H9 (cell line): Measurements from ENCODE around the gene DNAJB6. TPM values are rescaled to one million over a fixed set of nuclear protein-coding genes. Genes with fewer than 3 reads are reported as not detected.
A peak's percentile ranks its signal among the peaks of the same experiment; 100 is the strongest.

ENCODE experiments used
- DNase-seq: peaks from one replicate; pipeline ENCODE4 v3.0.0-alpha.2; 2017
- H2AFZ ChIP-seq: one replicate; pipeline ENCODE4 v1.6.1; 2013; ENCODE audit warnings: mild to moderate bottlenecking, low read length, control low read depth, moderate library complexity
- H2AK5ac ChIP-seq: 2 replicates; pipeline ENCODE4 v1.6.1; 2013; ENCODE audit warnings: low read length, control low read depth, mixed read lengths; ENCODE audit not compliant: insufficient read length
- H2BK120ac ChIP-seq: one replicate; pipeline ENCODE4 v1.6.1; 2013; ENCODE audit warnings: low read depth, mild to moderate bottlenecking, low read length, control low read depth, inconsistent platforms; ENCODE audit not compliant: poor library complexity, severe bottlenecking
- H2BK12ac ChIP-seq: 2 replicates; pipeline ENCODE4 v1.6.1; 2013; ENCODE audit warnings: low read length, control low read depth, mixed read lengths, low read depth; ENCODE audit not compliant: insufficient read length
- H2BK15ac ChIP-seq: 2 replicates; pipeline ENCODE4 v1.6.1; 2013; ENCODE audit warnings: low read depth, low read length, control low read depth
- H2BK20ac ChIP-seq: one replicate; pipeline ENCODE4 v1.6.1; 2013; ENCODE audit warnings: low read depth, mild to moderate bottlenecking, low read length, control low read depth, inconsistent platforms; ENCODE audit not compliant: poor library complexity, severe bottlenecking
- H2BK5ac ChIP-seq: 2 replicates; pipeline ENCODE4 v1.6.1; 2013; ENCODE audit warnings: low read length, control low read depth, mixed read lengths; ENCODE audit not compliant: insufficient read length
- H3K14ac ChIP-seq: 2 replicates; pipeline ENCODE4 v1.6.1; 2013; ENCODE audit warnings: low read length, control low read depth; ENCODE audit not compliant: insufficient read depth
- H3K18ac ChIP-seq: 2 replicates; pipeline ENCODE4 v1.6.1; 2013; ENCODE audit warnings: low read depth, mild to moderate bottlenecking, mixed read lengths, low read length, control low read depth; ENCODE audit not compliant: insufficient read length
- H3K23ac ChIP-seq: 2 replicates; pipeline ENCODE4 v1.6.1; 2013; ENCODE audit warnings: low read length, control low read depth, mixed read lengths, low read depth; ENCODE audit not compliant: insufficient read length
- H3K23me2 ChIP-seq: 2 replicates; pipeline ENCODE4 v1.6.1; 2013; ENCODE audit warnings: low read depth, mild to moderate bottlenecking, mixed read lengths, low read length, control low read depth; ENCODE audit not compliant: insufficient read length, poor library complexity, severe bottlenecking
- H3K27ac ChIP-seq: 2 replicates; pipeline ENCODE4 v1.5.1; 2013; ENCODE audit warnings: low read length, control low read depth, mixed read lengths, low read depth; ENCODE audit not compliant: insufficient read length
- H3K27me3 ChIP-seq: 2 replicates; pipeline ENCODE4 v1.6.1; 2013; ENCODE audit warnings: low read length, control low read depth, inconsistent platforms; ENCODE audit not compliant: insufficient read depth
- H3K4ac ChIP-seq: 2 replicates; pipeline ENCODE4 v1.6.1; 2013; ENCODE audit warnings: low read depth, mild to moderate bottlenecking, control low read depth, inconsistent platforms, low read length, moderate library complexity
- H3K4me1 ChIP-seq: 2 replicates; pipeline ENCODE4 v1.6.1; 2013; ENCODE audit warnings: low read length, control low read depth, inconsistent platforms; ENCODE audit not compliant: insufficient read depth
- H3K4me2 ChIP-seq: 2 replicates; pipeline ENCODE4 v1.6.1; 2013; ENCODE audit warnings: low read length, control low read depth, mixed read lengths; ENCODE audit not compliant: insufficient read length, insufficient read depth
- H3K56ac ChIP-seq: 2 replicates; pipeline ENCODE4 v1.6.1; 2013; ENCODE audit warnings: low read depth, mild to moderate bottlenecking, mixed read lengths, low read length, control low read depth; ENCODE audit not compliant: insufficient read length
- H3K79me1 ChIP-seq: 2 replicates; pipeline ENCODE4 v1.6.1; 2013; ENCODE audit warnings: low read depth, mild to moderate bottlenecking, moderate library complexity, low read length, control low read depth, inconsistent platforms; ENCODE audit not compliant: insufficient read depth, poor library complexity, severe bottlenecking
- H3K79me2 ChIP-seq: 2 replicates; pipeline ENCODE4 v1.6.1; 2013; ENCODE audit warnings: low read length, control low read depth, inconsistent platforms; ENCODE audit not compliant: insufficient read depth
- H3K9ac ChIP-seq: 2 replicates; pipeline ENCODE4 v1.6.1; 2013; ENCODE audit warnings: low read length, control low read depth, mixed read lengths; ENCODE audit not compliant: insufficient read length; ENCODE audit errors: extremely low read depth
- H3K9me3 ChIP-seq: one replicate; pipeline ENCODE4 v1.6.1; 2013; ENCODE audit warnings: low read depth, low read length, inconsistent platforms; ENCODE audit not compliant: control insufficient read depth
- H3T11ph ChIP-seq: one replicate; pipeline ENCODE4 v1.6.1; 2013; ENCODE audit warnings: mild to moderate bottlenecking, low read length, control low read depth, inconsistent platforms
- H4K20me1 ChIP-seq: one replicate; pipeline ENCODE4 v1.6.1; 2013; ENCODE audit not compliant: control insufficient read depth, insufficient read length, insufficient read depth
- H4K5ac ChIP-seq: 2 replicates; pipeline ENCODE4 v1.6.1; 2013; ENCODE audit warnings: low read depth, mild to moderate bottlenecking, mixed read lengths, low read length, control low read depth; ENCODE audit not compliant: insufficient read length
- H4K8ac ChIP-seq: replicated peaks from 2 replicates; pipeline ENCODE4 v1.6.1; 2013; ENCODE audit warnings: low read length, control low read depth, mixed read lengths, low read depth; ENCODE audit not compliant: insufficient read length
- H4K91ac ChIP-seq: 2 replicates; pipeline ENCODE4 v1.6.1; 2013; ENCODE audit warnings: low read depth, mild to moderate bottlenecking, moderate library complexity, mixed read lengths, low read length, control low read depth; ENCODE audit not compliant: insufficient read length
- H3K27ac Mint-ChIP-seq, 3 experiments: 2 replicates in 2 of 3; 3 replicates in 1 of 3; pipeline ENCODE4 v1.8.0; 2020 to 2021; ENCODE audit warnings: mixed read lengths in 3 of 3, mild to moderate bottlenecking in 1 of 3, moderate library complexity in 1 of 3
- H3K27me3 Mint-ChIP-seq: 2 replicates; pipeline ENCODE4 v1.8.0; 2021; ENCODE audit warnings: low read depth, mild to moderate bottlenecking, moderate library complexity, mixed read lengths
- H3K36me3 Mint-ChIP-seq, 3 experiments: 2 replicates in 2 of 3; 3 replicates in 1 of 3; pipeline ENCODE4 v1.8.0; 2020 to 2021; ENCODE audit warnings: low read depth in 3 of 3, mixed read lengths in 3 of 3; ENCODE audit not compliant: insufficient read depth in 1 of 3
- H3K4me1 Mint-ChIP-seq, 2 experiments: 2 replicates each; pipeline ENCODE4 v1.8.0; 2020; ENCODE audit warnings: mixed read lengths in 2 of 2
- H3K4me3 Mint-ChIP-seq, 2 experiments: 2 replicates in 1 of 2; 3 replicates in 1 of 2; pipeline ENCODE4 v1.8.0; 2020 to 2021; ENCODE audit warnings: mild to moderate bottlenecking in 2 of 2, mixed read lengths in 2 of 2, moderate library complexity in 1 of 2
- H3K9me3 Mint-ChIP-seq, 2 experiments: 2 replicates in 1 of 2; 3 replicates in 1 of 2; pipeline ENCODE4 v1.8.0; 2020; ENCODE audit warnings: mild to moderate bottlenecking in 2 of 2, mixed read lengths in 2 of 2, moderate library complexity in 1 of 2
- WGBS: extraction: QIAGEN DNeasy Blood & Tissue Kit; methylation state at CpG from one replicate; pipeline ENCODE4 v1.1.7; 2013; ENCODE audit warnings: missing lambda C conversion rate, low lambda C conversion rate, mixed read lengths; ENCODE audit not compliant: insufficient read length; ENCODE audit errors: extremely low coverage; 5-methylcytosine and 5-hydroxymethylcytosine counted together
- total RNA-seq: library from RNA; stranded (reverse); gene quantifications from 2 replicates; pipeline ENCODE4 v1.2.1, GENCODE V29; 2021
- TF ChIP-seq, protein P1 (sequence below): fragments of 200-600 bp; sonication (generic); conservative IDR thresholded peaks from 3 replicates; pipeline ENCODE4 v1.8.0; 2021; ENCODE audit warnings: antibody characterized with exemption, mild to moderate bottlenecking

Gene DNAJB6
- total RNA-seq, 1 experiment from 2014 or later = 215 TPM

DNA sequence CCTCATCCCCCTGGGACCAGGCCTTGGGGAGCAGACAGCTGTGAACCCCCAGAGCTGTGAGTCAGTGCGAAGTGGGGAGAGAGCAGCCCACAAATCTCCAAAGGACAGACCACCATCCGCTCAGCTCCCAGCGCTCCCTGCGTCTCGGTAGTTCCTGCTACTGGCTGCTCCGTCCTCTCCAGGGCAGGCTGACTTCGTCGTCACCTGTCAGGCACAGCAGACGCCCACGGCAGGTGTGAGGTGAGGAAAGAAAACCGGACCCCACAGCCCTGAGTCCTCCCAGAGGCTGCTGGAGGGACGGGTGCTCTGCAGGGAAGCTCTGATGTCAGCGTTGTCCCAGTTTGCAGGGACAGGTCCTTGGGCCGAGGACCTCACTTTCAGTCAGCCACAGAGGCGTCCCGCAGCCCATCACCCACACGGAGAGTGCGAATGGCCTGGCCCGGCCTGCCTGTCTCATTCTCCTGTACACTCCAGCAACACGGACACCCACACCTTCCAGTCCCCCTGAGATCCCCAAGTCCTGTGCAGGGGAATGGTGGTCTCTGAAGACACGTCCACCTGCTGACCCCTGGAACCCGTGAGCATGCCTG, 95.2 kb downstream of the DNAJB6 start:
- no peak overlapping the region for H3K4ac ChIP-seq
- H3K27ac ChIP-seq = no peak overlapping the region
- H2BK5ac ChIP-seq = no peak overlapping the region
- Mint-ChIP-seq H3K27ac (peak overlapping the region in 1 of 3 experiments; percentile 85; a peak in 3 of 7 replicates), H3K36me3 (no peaks in the 10 kb centered on the region; a peak in 1 of 7 replicates), H3K4me3 (peak overlapping the region; percentile 64 to 67; a peak in 3 of 5 replicates), H3K9me3 (peaks cover 8% of the 10 kb centered on the region in 2 experiments; a peak in 2 of 5 replicates), H3K4me1 (peaks cover 4 to 17% of the 10 kb centered on the region in 2 experiments), H3K27me3 (peaks cover 22% of the 10 kb centered on the region)
- H3K23ac ChIP-seq = no peak overlapping the region
- no peak overlapping the region for H2BK120ac ChIP-seq
- TF ChIP-seq, protein P1, sequence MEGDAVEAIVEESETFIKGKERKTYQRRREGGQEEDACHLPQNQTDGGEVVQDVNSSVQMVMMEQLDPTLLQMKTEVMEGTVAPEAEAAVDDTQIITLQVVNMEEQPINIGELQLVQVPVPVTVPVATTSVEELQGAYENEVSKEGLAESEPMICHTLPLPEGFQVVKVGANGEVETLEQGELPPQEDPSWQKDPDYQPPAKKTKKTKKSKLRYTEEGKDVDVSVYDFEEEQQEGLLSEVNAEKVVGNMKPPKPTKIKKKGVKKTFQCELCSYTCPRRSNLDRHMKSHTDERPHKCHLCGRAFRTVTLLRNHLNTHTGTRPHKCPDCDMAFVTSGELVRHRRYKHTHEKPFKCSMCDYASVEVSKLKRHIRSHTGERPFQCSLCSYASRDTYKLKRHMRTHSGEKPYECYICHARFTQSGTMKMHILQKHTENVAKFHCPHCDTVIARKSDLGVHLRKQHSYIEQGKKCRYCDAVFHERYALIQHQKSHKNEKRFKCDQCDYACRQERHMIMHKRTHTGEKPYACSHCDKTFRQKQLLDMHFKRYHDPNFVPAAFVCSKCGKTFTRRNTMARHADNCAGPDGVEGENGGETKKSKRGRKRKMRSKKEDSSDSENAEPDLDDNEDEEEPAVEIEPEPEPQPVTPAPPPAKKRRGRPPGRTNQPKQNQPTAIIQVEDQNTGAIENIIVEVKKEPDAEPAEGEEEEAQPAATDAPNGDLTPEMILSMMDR = no peak
- H2BK15ac ChIP-seq = no peak overlapping the region
- no peak overlapping the region for H3K18ac ChIP-seq
- no peaks in the 10 kb centered on the region for H3K4me1 ChIP-seq
- no peaks in the 10 kb centered on the region for H4K20me1 ChIP-seq
- H3K14ac ChIP-seq = no peak overlapping the region
- no CpG with 5 or more reads among the region's 22 CpGs for WGBS
- H3K9me3 ChIP-seq = no peaks in the 10 kb centered on the region
- no peaks in the 10 kb centered on the region for H3K23me2 ChIP-seq
- H3K79me2 ChIP-seq = no peaks in the 10 kb centered on the region
- H3K79me1 ChIP-seq = no peaks in the 10 kb centered on the region
- no peak overlapping the region for H3K9ac ChIP-seq
- H3K27me3 ChIP-seq = no peaks in the 10 kb centered on the region
- H4K8ac ChIP-seq = no peak overlapping the region
- H2AK5ac ChIP-seq = no peak overlapping the region
- H4K5ac ChIP-seq = no peak overlapping the region
- H4K91ac ChIP-seq = no peak overlapping the region
- H3T11ph ChIP-seq = no peak overlapping the region
- DNase-seq = no peak
- no peak overlapping the region for H3K56ac ChIP-seq
- no peak overlapping the region for H2BK20ac ChIP-seq
- H3K4me2 ChIP-seq = no peak overlapping the region
- no peak overlapping the region for H2BK12ac ChIP-seq
- H2AFZ ChIP-seq = no peak overlapping the region
